K562 (cell line): ENCODE results near the gene RNASE7. TPM values are rescaled to one million over a fixed set of nuclear protein-coding genes. Genes with fewer than 3 reads are reported as not detected.

ENCODE experiments used
- ATAC-seq: fragments of 200-7000 bp; cut with Tn5 transposase; 3 replicates; pipeline ENCODE4 v1.9.1; 2020; ENCODE audit warnings: moderate library complexity
- BruUV-seq: library from RNA; stranded (reverse); fragments of 400-500 nt; replicated peaks from 2 replicates; lab custom pipeline; 2021; lab: Mats Ljungman, UMichigan
- CTCF ChIA-PET: fragments of 300-600 bp; formaldehyde crosslinking; extraction: SDS; loops from one replicate; lab custom pipeline; 2021; ENCODE audit warnings: low intra/inter-chr PET ratio; lab: Yijun Ruan, JAX
- POLR2A ChIA-PET: fragments of 300-600, 350-650 bp; sonication (Branson Sonifier 250); formaldehyde crosslinking; extraction: SDS; loops from one replicate; lab custom pipeline; 2021; ENCODE audit warnings: antibody characterized with exemption, inconsistent platforms; lab: Yijun Ruan, JAX
- DNase-seq, 4 experiments: peaks; one replicate each; pipeline versions ENCODE4 v3.0.0 to v3.0.0-alpha.2; 2011 to 2018; ENCODE audit warnings: low spot score in 3 of 4, mixed read lengths in 3 of 4; ENCODE audit errors: extremely low read depth in 1 of 4
- FAIRE-seq: peaks from 2 replicates; lab custom pipeline; 2011; peaks lifted over from hg19 to GRCh38; lab: Jason Lieb, UNC
- H2AFZ ChIP-seq: 2 replicates; pipeline ENCODE4 v1.6.0; 2011; ENCODE audit warnings: low read depth, low read length, control low read depth, inconsistent platforms
- H3K27ac ChIP-seq: fragments of 200-600 bp; 3 replicates; pipeline ENCODE4 v1.8.0; 2011; ENCODE audit warnings: low read depth, mild to moderate bottlenecking, control low read depth, inconsistent platforms, low read length, moderate library complexity, mixed read lengths; ENCODE audit errors: extremely low read depth
- H3K27me3 ChIP-seq, 2 experiments: fragments of 300-600 bp in 1 of 2; 2 replicates in 1 of 2; 3 replicates in 1 of 2; pipeline versions ENCODE4 v1.6.0 to v1.8.0; 2011; ENCODE audit warnings: inconsistent platforms in 2 of 2, low read length in 2 of 2, mild to moderate bottlenecking in 1 of 2, mixed read lengths in 1 of 2, moderate library complexity in 1 of 2; ENCODE audit not compliant: control insufficient read depth in 2 of 2, insufficient read depth in 2 of 2
- H3K36me3 ChIP-seq: fragments of 300-600 bp; 3 replicates; pipeline ENCODE4 v1.8.0; 2011; ENCODE audit warnings: mild to moderate bottlenecking, low read length, inconsistent platforms; ENCODE audit not compliant: control insufficient read depth, insufficient read depth
- H3K4me1 ChIP-seq, 2 experiments: fragments of 200-600 bp in 1 of 2; replicated peaks in 1 of 2; 2 replicates in 1 of 2; 3 replicates in 1 of 2; pipeline versions ENCODE4 v1.5.1 to v1.8.0; 2011; ENCODE audit warnings: inconsistent platforms in 2 of 2, low read length in 2 of 2, mild to moderate bottlenecking in 1 of 2, mixed read lengths in 1 of 2, moderate library complexity in 1 of 2; ENCODE audit not compliant: control insufficient read depth in 2 of 2, insufficient read depth in 2 of 2
- H3K4me2 ChIP-seq: 2 replicates; pipeline ENCODE4 v1.6.1; 2011; ENCODE audit warnings: low read length, control low read depth, inconsistent platforms, mixed read lengths; ENCODE audit not compliant: insufficient read depth
- H3K4me3 ChIP-seq: fragments of 200-600 bp; sonication (generic), shearing (Covaris generic); 2 replicates; pipeline ENCODE4 v1.5.1; 2016; ENCODE audit warnings: control low read depth, inconsistent platforms
- H3K79me2 ChIP-seq: fragments of 200-600 bp; 3 replicates; pipeline ENCODE4 v1.8.0; 2011; ENCODE audit warnings: low read length, inconsistent platforms; ENCODE audit not compliant: control insufficient read depth, insufficient read depth
- H3K9ac ChIP-seq, 2 experiments: 2 replicates each; pipeline versions ENCODE4 v1.6.0 to v1.6.1; 2011; ENCODE audit warnings: low read depth in 2 of 2, low read length in 2 of 2, control low read depth in 1 of 2, inconsistent platforms in 1 of 2, mild to moderate bottlenecking in 1 of 2, mixed read lengths in 1 of 2; ENCODE audit not compliant: insufficient read depth in 1 of 2
- H3K9me1 ChIP-seq: one replicate; pipeline ENCODE4 v1.6.0; 2011; ENCODE audit warnings: inconsistent platforms, mild to moderate bottlenecking, low read length, moderate library complexity; ENCODE audit not compliant: control insufficient read depth, insufficient read depth
- H3K9me3 ChIP-seq: replicated peaks from 2 replicates; pipeline ENCODE4 v1.5.1; 2011; ENCODE audit warnings: low read depth, low read length, inconsistent platforms; ENCODE audit not compliant: control insufficient read depth, insufficient read depth
- H4K20me1 ChIP-seq: replicated peaks from 2 replicates; pipeline ENCODE4 v1.6.1; 2011; ENCODE audit warnings: low read length, inconsistent platforms, mixed read lengths; ENCODE audit not compliant: control insufficient read depth, insufficient read depth
- ETS2 ChIP-seq: IDR thresholded peaks from 2 replicates; pipeline ENCODE4 v1.6.1; 2016; ENCODE audit warnings: borderline replicate concordance, missing genetic modification characterization, mild to moderate bottlenecking, moderate library complexity, missing compliant biosample characterization; ENCODE audit not compliant: poor library complexity, severe bottlenecking
- FOXP1 ChIP-seq: sonication (generic); formaldehyde crosslinking; IDR thresholded peaks from 2 replicates; pipeline ENCODE4 v1.8.0; 2022; ENCODE audit warnings: mild to moderate bottlenecking, missing genetic modification reagents
- KAT8 ChIP-seq: fragments of 450-650 bp; IDR thresholded peaks from 2 replicates; pipeline ENCODE4 v1.6.1; 2016; ENCODE audit warnings: low read depth, mild to moderate bottlenecking
- NONO ChIP-seq, 2 experiments: fragments of 200-400 bp in 1 of 2; fragments of 450-650 bp in 1 of 2; formaldehyde crosslinking in 1 of 2; IDR thresholded peaks; 2 replicates each; pipeline ENCODE4 v1.6.1; 2017; ENCODE audit warnings: low read depth in 2 of 2, mild to moderate bottlenecking in 2 of 2, moderate library complexity in 2 of 2, low read length in 1 of 2
- NR2F6 ChIP-seq: fragments of 450-650 bp; formaldehyde crosslinking; IDR thresholded peaks from 2 replicates; pipeline ENCODE4 v1.4.0; 2020; ENCODE audit warnings: mild to moderate bottlenecking
- RBM14 ChIP-seq: fragments of 200-400 bp; formaldehyde crosslinking; IDR thresholded peaks from 2 replicates; pipeline ENCODE4 v1.6.1; 2018; ENCODE audit warnings: low read depth, mild to moderate bottlenecking, low read length, moderate library complexity, borderline replicate concordance; ENCODE audit not compliant: insufficient read depth
- SNRNP70 ChIP-seq: fragments of 200-400 bp; formaldehyde crosslinking; optimal IDR thresholded peaks from 2 replicates; pipeline ENCODE3; 2017; ENCODE audit warnings: low read depth, low read length
- TSC22D4 ChIP-seq: fragments of 450-650 bp; IDR thresholded peaks from 2 replicates; pipeline ENCODE4 v1.6.1; 2016; ENCODE audit warnings: missing genetic modification characterization, missing biosample characterization, control low read depth
- ZNF146 ChIP-seq: IDR thresholded peaks from one replicate; pipeline ENCODE4 v1.6.1; 2018; ENCODE audit warnings: missing compliant biosample characterization; ENCODE audit not compliant: unreplicated experiment
- ZNF274 ChIP-seq: IDR thresholded peaks from 2 replicates; pipeline ENCODE4 v1.6.1; 2011; ENCODE audit warnings: low read depth, mild to moderate bottlenecking, low read length, moderate library complexity, borderline replicate concordance
- ZNF707 ChIP-seq: fragments of 250-450 bp; sonication (Bioruptor Pico); conservative IDR thresholded peaks from 2 replicates; pipeline ENCODE4 v1.8.0; 2022; ENCODE audit warnings: inconsistent platforms, mild to moderate bottlenecking, moderate library complexity
- ZNF778 ChIP-seq: fragments of 450-650 bp; formaldehyde crosslinking; IDR thresholded peaks from 2 replicates; pipeline ENCODE4 v1.4.0; 2020; ENCODE audit warnings: mild to moderate bottlenecking, moderate library complexity
- WGBS: fragments of 100-300 bp; shearing (Covaris generic); methylation state at CpG from one replicate; pipeline ENCODE4 v1.1.6; 2016; ENCODE audit warnings: low coverage, mixed read lengths; ENCODE audit not compliant: insufficient coverage; ENCODE audit errors: missing lambda C conversion rate; 5-methylcytosine and 5-hydroxymethylcytosine counted together
- in situ Hi-C: fragments of 300-500 bp; cut with MboI; formaldehyde crosslinking; loops from 4 replicates; pipeline ENCODE4 v1.15.0; 2018; ENCODE audit warnings: inconsistent platforms, mixed read lengths
- intact Hi-C: fragments of 100-400 bp; cut with micrococcal nuclease; formaldehyde crosslinking; loops from 2 replicates; pipeline ENCODE4 v1.14.2; 2022
- polyA plus RNA-seq, 8 experiments: library from polyadenylated mRNA; depleted of rRNA in 4 of 8; stranded (reverse) in 5 of 8; unstranded in 3 of 8; fragments of >200 nt; fragmentation: Nextera tagmentation in 2 of 8; fragmentation: Illumina TruSeq in 1 of 8; extraction: Ambion mirVana in 2 of 8; extraction: Trizol in 1 of 8; gene quantifications; 2 replicates each; pipeline versions ENCODE4 v1.2.1 to v1.2.3, GENCODE V29; 2011 to 2014; ENCODE audit warnings: inconsistent platforms in 1 of 8, missing spikeins in 1 of 8
- total RNA-seq, 7 experiments: library from RNA; depleted of rRNA in 6 of 7; stranded (reverse); fragments of >200 nt in 6 of 7; fragmentation: Illumina TruSeq in 2 of 7; extraction: Trizol in 2 of 7; gene quantifications; 2 replicates each; pipeline versions ENCODE4 v1.2.1 to v1.2.3, GENCODE V29; 2011 to 2021; ENCODE audit warnings: low replicate concordance in 1 of 7
- TF ChIP-seq, protein P1 (sequence below): fragments of 450-650 bp; conservative IDR thresholded peaks from 2 replicates; pipeline ENCODE4 v1.6.1; 2016; ENCODE audit warnings: missing genetic modification characterization, low read depth, mild to moderate bottlenecking, control low read depth, missing compliant biosample characterization
- TF ChIP-seq, protein P2 (sequence below): fragments of 250-450 bp; sonication (Bioruptor Pico); IDR thresholded peaks from 2 replicates; pipeline ENCODE4 v1.4.0; 2020; ENCODE audit warnings: borderline replicate concordance
- TF ChIP-seq, protein P3 (sequence below): sonication (generic); formaldehyde crosslinking; IDR thresholded peaks from 2 replicates; pipeline ENCODE4 v1.4.0; 2020; ENCODE audit warnings: mild to moderate bottlenecking, missing genetic modification reagents

The RNASE7 gene
- total and polyA plus RNA-seq, 9 of the 15 experiments (the other 6 are each of a cell fraction or from before 2014, with no cell fraction given): not detected

DNA sequence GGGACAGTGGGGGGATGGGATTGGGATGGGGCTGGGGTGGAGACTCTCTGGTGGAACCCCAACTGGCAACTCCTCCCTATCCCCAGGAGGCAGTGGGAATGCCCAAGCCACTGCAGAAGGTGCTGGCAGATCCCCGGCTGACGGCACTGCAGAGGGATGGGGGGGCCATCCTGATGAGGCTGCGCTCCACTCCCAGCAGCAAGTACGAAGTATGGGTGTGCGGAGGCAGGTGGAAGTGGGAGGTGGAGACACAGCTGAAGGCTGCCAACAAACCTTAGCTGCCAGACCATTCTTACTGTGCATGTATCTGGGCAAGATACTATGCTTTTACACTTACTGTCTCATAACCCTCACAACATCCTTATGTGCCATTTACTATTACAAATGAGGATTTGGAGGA is 36.1 kb downstream of the RNASE7 start (continued):
- TF ChIP-seq ZNF274: no peak
- no peak for TF ChIP-seq ZNF778 (CRISPR knock-in tag)
- TF ChIP-seq, protein P1, sequence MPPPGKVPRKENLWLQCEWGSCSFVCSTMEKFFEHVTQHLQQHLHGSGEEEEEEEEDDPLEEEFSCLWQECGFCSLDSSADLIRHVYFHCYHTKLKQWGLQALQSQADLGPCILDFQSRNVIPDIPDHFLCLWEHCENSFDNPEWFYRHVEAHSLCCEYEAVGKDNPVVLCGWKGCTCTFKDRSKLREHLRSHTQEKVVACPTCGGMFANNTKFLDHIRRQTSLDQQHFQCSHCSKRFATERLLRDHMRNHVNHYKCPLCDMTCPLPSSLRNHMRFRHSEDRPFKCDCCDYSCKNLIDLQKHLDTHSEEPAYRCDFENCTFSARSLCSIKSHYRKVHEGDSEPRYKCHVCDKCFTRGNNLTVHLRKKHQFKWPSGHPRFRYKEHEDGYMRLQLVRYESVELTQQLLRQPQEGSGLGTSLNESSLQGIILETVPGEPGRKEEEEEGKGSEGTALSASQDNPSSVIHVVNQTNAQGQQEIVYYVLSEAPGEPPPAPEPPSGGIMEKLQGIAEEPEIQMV (tag): no peak
- TF ChIP-seq KAT8: no peak
- TF ChIP-seq ZNF146 (CRISPR knock-in tag): no peak
- TF ChIP-seq TSC22D4 (tag): no peak
- no peak for TF ChIP-seq NR2F6 (CRISPR knock-in tag)

DNA sequence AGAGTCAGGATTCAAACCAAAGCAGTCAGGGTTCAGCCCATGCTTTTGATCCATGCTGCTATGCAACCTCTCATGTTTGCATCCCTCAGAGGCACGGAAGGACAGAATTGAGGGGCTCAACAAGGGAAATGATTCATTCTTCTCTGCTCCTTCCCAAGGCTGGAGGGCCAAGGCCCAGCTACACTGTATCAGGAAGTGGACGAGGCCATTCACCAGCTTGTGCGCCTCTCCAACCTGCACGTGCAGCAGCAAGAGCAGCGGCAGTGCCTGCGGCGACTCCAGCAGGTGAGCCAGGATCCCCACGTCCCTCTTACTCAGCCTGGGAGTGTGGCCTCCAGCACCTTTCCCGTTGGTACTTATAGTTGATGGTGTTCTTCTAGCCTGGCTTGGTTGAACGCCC is 36.6 kb downstream of the RNASE7 start:
- no peak overlapping the region for H2AFZ ChIP-seq
- no peaks in the 10 kb centered on the region for H3K27me3 ChIP-seq
- DNase-seq (no peak), FAIRE-seq (no peak), ATAC-seq (no peak)
- ChIA-PET POLR2A (interaction anchor here (0.6 kb wide), 1 partner anchor 201 kb away, joined by 4 read pairs; no protein-coding TSS in a partner anchor), CTCF (no interaction called here)
- no peaks in the 10 kb centered on the region for H3K9me1 ChIP-seq
- no peak overlapping the region for H3K27ac ChIP-seq
- no peak overlapping the region for H3K9ac ChIP-seq
- in situ Hi-C loops: no loop called here
- H3K79me2 ChIP-seq: no peaks in the 10 kb centered on the region
- no peaks in the 10 kb centered on the region for H3K9me3 ChIP-seq
- H3K4me1 ChIP-seq: peaks cover 0 to 6% of the 10 kb centered on the region in 2 experiments; a peak in 3 of 5 replicates
- WGBS: 21% methylated on average over 6 of the region's 10 CpGs
- H4K20me1 ChIP-seq: no peaks in the 10 kb centered on the region
- BruUV-seq: no TSS peak
- H3K36me3 ChIP-seq: no peaks in the 10 kb centered on the region
- intact Hi-C loops: no loop called here
- no peak overlapping the region for H3K4me2 ChIP-seq
- no peak for TF ChIP-seq ZNF707 (CRISPR knock-in tag)
- TF ChIP-seq FOXP1 (CRISPR knock-in tag): no peak
- no peak for TF ChIP-seq ETS2 (tag)
- TF ChIP-seq NONO (IDR thresholded peaks at IDR 0.05; ENCODE audit: low read depth in 2 of 2, low read length in 1 of 2): no peak
- TF ChIP-seq, protein P2, sequence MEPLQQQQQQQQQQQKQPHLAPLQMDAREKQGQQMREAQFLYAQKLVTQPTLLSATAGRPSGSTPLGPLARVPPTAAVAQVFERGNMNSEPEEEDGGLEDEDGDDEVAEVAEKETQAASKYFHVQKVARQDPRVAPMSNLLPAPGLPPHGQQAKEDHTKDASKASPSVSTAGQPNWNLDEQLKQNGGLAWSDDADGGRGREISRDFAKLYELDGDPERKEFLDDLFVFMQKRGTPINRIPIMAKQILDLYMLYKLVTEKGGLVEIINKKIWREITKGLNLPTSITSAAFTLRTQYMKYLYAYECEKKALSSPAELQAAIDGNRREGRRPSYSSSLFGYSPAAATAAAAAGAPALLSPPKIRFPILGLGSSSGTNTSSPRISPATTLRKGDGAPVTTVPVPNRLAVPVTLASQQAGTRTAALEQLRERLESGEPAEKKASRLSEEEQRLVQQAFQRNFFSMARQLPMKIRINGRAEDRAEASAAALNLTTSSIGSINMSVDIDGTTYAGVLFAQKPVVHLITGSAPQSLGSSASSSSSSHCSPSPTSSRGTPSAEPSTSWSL (CRISPR knock-in tag): no peak
- TF ChIP-seq RBM14: no peak
- no peak for TF ChIP-seq SNRNP70
- TF ChIP-seq, protein P3, sequence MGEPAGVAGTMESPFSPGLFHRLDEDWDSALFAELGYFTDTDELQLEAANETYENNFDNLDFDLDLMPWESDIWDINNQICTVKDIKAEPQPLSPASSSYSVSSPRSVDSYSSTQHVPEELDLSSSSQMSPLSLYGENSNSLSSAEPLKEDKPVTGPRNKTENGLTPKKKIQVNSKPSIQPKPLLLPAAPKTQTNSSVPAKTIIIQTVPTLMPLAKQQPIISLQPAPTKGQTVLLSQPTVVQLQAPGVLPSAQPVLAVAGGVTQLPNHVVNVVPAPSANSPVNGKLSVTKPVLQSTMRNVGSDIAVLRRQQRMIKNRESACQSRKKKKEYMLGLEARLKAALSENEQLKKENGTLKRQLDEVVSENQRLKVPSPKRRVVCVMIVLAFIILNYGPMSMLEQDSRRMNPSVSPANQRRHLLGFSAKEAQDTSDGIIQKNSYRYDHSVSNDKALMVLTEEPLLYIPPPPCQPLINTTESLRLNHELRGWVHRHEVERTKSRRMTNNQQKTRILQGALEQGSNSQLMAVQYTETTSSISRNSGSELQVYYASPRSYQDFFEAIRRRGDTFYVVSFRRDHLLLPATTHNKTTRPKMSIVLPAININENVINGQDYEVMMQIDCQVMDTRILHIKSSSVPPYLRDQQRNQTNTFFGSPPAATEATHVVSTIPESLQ (CRISPR knock-in tag): no peak
- no peak overlapping the region for H3K4me3 ChIP-seq
